Measurements from ENCODE around the gene TAX1BP3. TPM values are rescaled to one million over a fixed set of nuclear protein-coding genes. Genes with fewer than 3 reads are reported as not detected.

TAX1BP3 gene
- total RNA-seq, 1 experiment from 2014 or later: 122 TPM

DNA sequence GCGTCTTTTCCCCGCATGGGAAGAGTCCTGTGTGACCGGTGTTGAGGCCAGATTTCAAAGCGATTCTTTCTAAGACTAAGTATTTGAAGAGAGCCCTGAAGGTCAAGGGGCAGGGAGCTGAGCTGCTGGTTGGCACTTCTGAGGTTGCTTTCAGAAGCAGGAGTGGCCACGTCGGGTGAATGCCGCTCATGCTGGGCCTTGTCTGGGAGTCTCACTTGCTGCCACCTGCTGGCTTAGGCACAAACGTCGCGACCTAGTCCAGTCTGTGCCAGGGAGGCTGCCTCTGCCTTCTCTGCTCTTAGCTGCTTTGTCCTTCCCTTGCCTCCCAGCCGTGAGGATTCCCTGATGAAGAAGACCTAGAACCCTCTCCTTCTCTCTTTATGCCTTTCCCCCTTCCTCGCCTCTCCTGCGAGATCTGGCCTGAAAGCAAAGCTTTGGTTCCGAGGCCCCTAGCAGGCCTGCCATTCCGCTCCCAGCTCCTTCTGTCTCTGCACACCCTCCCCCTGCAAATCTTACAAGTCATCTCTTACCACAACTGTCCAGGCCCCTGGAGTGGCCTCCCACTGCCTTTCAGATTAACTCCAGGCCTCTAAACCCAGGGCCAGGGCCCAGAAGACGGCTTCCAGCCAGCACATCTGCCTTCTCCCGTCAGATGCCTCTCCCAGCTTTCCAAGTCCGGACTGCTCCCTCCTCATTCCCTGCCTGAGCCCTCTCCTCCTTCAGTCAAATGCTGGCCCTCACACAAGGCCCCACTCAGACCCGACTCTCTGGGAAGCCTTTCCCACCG lies 20.4 kb downstream of the TAX1BP3 start:
- no peaks in the 10 kb centered on the region for H3K9me3 ChIP-seq (ENCODE audit: control insufficient read depth, insufficient read depth, low read depth, low read length)
- DNase-seq (ENCODE audit: low read depth, low spot score) (no peak), ATAC-seq (peak; percentile 95)
- in situ Hi-C loops (cut with HindIII; ENCODE audit: low pct_unique_long_range_greater_than_20kb, low sequenced_read_pairs): no loop called here
- TF ChIP-seq POLR2AphosphoS5 (IDR thresholded peaks at IDR 0.05; ENCODE audit: low read depth, low read length): no peak
- TF ChIP-seq, protein P1, sequence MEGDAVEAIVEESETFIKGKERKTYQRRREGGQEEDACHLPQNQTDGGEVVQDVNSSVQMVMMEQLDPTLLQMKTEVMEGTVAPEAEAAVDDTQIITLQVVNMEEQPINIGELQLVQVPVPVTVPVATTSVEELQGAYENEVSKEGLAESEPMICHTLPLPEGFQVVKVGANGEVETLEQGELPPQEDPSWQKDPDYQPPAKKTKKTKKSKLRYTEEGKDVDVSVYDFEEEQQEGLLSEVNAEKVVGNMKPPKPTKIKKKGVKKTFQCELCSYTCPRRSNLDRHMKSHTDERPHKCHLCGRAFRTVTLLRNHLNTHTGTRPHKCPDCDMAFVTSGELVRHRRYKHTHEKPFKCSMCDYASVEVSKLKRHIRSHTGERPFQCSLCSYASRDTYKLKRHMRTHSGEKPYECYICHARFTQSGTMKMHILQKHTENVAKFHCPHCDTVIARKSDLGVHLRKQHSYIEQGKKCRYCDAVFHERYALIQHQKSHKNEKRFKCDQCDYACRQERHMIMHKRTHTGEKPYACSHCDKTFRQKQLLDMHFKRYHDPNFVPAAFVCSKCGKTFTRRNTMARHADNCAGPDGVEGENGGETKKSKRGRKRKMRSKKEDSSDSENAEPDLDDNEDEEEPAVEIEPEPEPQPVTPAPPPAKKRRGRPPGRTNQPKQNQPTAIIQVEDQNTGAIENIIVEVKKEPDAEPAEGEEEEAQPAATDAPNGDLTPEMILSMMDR (IDR thresholded peaks at IDR 0.05): peak; percentile 83
- intact Hi-C loops (cut with micrococcal nuclease; ENCODE audit: unreplicated experiment): loop anchor here (5.0 kb wide), 1 partner anchor 601 kb away; no protein-coding TSS in a partner anchor
- CTCF ChIA-PET: no interaction called here
- no peak overlapping the region for H3K4me3 ChIP-seq (ENCODE audit: low read depth in 2 of 2, low read length in 2 of 2)
- H3K4me1 ChIP-seq (ENCODE audit: control insufficient read depth, insufficient read depth, low read length): no peaks in the 10 kb centered on the region
- no TSS peak for BruUV-seq (replicated peaks)
- no peak overlapping the region for H3K27ac ChIP-seq (ENCODE audit: low read length)
- H3K27me3 ChIP-seq (ENCODE audit: control insufficient read depth, insufficient read depth, low read length): no peaks in the 10 kb centered on the region
- H3K36me3 ChIP-seq (ENCODE audit: control insufficient read depth, insufficient read depth, low read length): no peaks in the 10 kb centered on the region
- POLR2A ChIA-PET: interaction anchor here (0.5 kb wide), 1 partner anchor 938 kb away, joined by 4 read pairs; no protein-coding TSS in a partner anchor

DNA sequence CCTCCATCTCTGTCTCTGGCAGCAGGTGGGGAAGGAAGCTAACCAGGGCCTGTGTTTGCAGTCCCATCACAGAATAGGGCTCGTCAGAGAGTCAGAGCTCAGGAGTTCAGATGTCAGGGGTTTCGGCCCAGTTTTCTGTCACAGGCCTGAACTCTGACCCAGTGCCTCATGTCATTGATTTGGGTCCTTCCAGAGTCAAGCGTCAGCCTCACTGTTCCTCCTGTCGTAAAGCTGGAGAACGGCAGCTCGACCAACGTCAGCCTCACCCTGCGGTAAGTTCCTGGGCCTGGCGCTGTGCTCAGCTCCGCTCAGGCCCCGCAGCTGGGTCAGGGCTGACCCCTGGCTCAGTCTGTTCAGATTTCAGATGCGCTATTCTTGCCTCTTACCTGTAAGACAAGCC lies 21.1 kb downstream of the TAX1BP3 start:
- TF ChIP-seq, protein P1 (IDR thresholded peaks at IDR 0.05): no peak
- BruUV-seq (replicated peaks): no TSS peak
- Histone ChIP-seq H3K9me3 (ENCODE audit: control insufficient read depth, insufficient read depth, low read depth, low read length) (no peaks in the 10 kb centered on the region), H3K27ac (ENCODE audit: low read length) (no peak overlapping the region), H3K4me3 (ENCODE audit: low read depth in 2 of 2, low read length in 2 of 2) (no peak overlapping the region), H3K27me3 (ENCODE audit: control insufficient read depth, insufficient read depth, low read length) (no peaks in the 10 kb centered on the region), H3K36me3 (ENCODE audit: control insufficient read depth, insufficient read depth, low read length) (no peaks in the 10 kb centered on the region), H3K4me1 (ENCODE audit: control insufficient read depth, insufficient read depth, low read length) (no peaks in the 10 kb centered on the region)
- ChIA-PET POLR2A (interaction anchor here (0.5 kb wide), 1 partner anchor 937 kb away, joined by 4 read pairs; no protein-coding TSS in a partner anchor), CTCF (interaction anchor here (0.7 kb wide), 1 partner anchor 599 kb away, joined by 3 read pairs; no protein-coding TSS in a partner anchor)
- ATAC-seq (0 out of 2 replicates have a peak, but pooled peaks have one; percentile 47), DNase-seq (ENCODE audit: low read depth, low spot score) (no peak)
- in situ Hi-C loops (cut with HindIII; ENCODE audit: low pct_unique_long_range_greater_than_20kb, low sequenced_read_pairs): no loop called here
- intact Hi-C loops (cut with micrococcal nuclease; ENCODE audit: unreplicated experiment): loop anchor here (5.0 kb wide), 1 partner anchor 600 kb away; no protein-coding TSS in a partner anchor

DNA sequence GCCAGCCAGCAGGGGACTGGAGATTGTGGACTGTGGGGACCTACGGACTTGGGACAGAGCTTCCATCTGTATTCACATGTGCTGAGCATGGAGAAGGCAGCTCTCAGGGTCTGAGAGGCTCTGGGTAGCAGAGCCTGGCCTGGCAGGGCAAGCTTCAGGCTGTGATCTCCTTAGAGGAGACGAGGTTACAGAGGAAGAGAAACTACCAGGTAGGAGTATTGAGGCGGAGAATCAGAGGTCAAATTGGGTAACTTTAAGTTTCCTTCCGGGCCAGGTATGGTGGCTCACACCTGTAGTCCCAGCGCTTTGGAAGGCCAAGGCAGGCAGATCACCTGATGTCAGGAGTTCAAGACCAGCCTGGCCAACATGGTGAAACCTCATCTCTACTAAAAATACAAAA lies 23.1 kb downstream of the TAX1BP3 start:
- Histone ChIP-seq H3K9me3 (ENCODE audit: control insufficient read depth, insufficient read depth, low read depth, low read length) (no peaks in the 10 kb centered on the region), H3K27me3 (ENCODE audit: control insufficient read depth, insufficient read depth, low read length) (no peaks in the 10 kb centered on the region), H3K4me3 (ENCODE audit: low read depth in 2 of 2, low read length in 2 of 2) (no peak overlapping the region), H3K27ac (ENCODE audit: low read length) (no peak overlapping the region), H3K4me1 (ENCODE audit: control insufficient read depth, insufficient read depth, low read length) (no peaks in the 10 kb centered on the region), H3K36me3 (ENCODE audit: control insufficient read depth, insufficient read depth, low read length) (no peaks in the 10 kb centered on the region)
- in situ Hi-C loops (cut with HindIII; ENCODE audit: low pct_unique_long_range_greater_than_20kb, low sequenced_read_pairs) (no loop called here), intact Hi-C loops (cut with micrococcal nuclease; ENCODE audit: unreplicated experiment) (loop anchor here (5.0 kb wide), 1 partner anchor 598 kb away; no protein-coding TSS in a partner anchor)
- ChIA-PET POLR2A (no interaction called here), CTCF (no interaction called here)
- DNase-seq (ENCODE audit: low read depth, low spot score) (no peak), ATAC-seq (no peak)
- no TSS peak for BruUV-seq (replicated peaks)
- TF ChIP-seq SIN3A (IDR thresholded peaks at IDR 0.05; ENCODE audit: borderline replicate concordance, insufficient read depth, low read depth, low read length) (no peak), TCF7L2 (IDR thresholded peaks at IDR 0.05; ENCODE audit: low read depth, low read length) (no peak), POLR2AphosphoS5 (IDR thresholded peaks at IDR 0.05; ENCODE audit: low read depth, low read length) (no peak)
- TF ChIP-seq, protein P2, sequence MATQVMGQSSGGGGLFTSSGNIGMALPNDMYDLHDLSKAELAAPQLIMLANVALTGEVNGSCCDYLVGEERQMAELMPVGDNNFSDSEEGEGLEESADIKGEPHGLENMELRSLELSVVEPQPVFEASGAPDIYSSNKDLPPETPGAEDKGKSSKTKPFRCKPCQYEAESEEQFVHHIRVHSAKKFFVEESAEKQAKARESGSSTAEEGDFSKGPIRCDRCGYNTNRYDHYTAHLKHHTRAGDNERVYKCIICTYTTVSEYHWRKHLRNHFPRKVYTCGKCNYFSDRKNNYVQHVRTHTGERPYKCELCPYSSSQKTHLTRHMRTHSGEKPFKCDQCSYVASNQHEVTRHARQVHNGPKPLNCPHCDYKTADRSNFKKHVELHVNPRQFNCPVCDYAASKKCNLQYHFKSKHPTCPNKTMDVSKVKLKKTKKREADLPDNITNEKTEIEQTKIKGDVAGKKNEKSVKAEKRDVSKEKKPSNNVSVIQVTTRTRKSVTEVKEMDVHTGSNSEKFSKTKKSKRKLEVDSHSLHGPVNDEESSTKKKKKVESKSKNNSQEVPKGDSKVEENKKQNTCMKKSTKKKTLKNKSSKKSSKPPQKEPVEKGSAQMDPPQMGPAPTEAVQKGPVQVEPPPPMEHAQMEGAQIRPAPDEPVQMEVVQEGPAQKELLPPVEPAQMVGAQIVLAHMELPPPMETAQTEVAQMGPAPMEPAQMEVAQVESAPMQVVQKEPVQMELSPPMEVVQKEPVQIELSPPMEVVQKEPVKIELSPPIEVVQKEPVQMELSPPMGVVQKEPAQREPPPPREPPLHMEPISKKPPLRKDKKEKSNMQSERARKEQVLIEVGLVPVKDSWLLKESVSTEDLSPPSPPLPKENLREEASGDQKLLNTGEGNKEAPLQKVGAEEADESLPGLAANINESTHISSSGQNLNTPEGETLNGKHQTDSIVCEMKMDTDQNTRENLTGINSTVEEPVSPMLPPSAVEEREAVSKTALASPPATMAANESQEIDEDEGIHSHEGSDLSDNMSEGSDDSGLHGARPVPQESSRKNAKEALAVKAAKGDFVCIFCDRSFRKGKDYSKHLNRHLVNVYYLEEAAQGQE (IDR thresholded peaks at IDR 0.05; ENCODE audit: insufficient read depth in 1 of 2, low read depth in 2 of 2, low read length in 1 of 2): no peak
- TF ChIP-seq, protein P1 (IDR thresholded peaks at IDR 0.05): no peak
